ENCODE data around the gene DNHD1.

The DNHD1 gene

DNA sequence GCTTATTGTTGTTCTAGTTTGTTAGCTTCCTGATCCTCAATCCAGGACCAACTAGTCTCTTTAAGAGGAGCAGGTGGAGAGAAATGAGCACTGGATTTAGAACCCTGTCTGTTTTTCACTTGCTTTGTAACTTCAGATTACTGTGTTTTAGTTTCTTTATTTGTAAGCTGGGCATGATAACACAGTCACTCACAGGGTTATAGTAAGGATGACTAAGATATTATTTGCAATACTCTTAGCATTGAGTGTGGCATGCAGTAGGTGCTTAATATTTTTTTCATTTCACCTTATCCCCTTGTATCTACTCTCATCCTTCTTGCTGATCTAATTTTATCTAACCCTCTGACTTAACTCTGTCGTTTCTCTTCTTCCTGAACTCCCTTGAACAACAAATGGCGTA lies 33.8 kb downstream of the DNHD1 start:
- no peak for DNase-seq (ENCODE audit: low read depth in 2 of 2)

DNA sequence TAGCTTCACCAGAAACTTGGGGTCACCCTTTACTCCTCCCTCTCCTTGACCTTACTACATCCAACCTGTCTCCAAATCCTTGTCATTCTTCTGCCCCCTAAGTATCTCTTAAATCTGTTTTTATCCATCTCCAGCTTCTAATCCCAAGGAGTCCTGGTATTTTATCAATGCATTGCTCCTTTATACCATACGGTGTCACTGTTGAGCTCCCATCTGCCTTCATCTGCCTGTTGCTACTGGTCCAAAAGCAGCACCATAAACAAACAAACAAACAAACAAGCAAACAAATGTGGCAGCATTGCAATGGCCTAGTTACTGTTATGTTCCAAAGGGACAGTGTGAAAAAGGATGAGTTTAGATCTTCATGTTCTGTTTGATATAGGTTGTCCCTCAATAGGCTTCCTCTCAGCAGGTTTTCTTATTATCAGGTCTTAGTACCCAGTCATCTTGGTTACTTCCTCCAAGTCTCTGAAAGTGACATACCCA lies 34.2 kb downstream of the DNHD1 start:
- DNase-seq (ENCODE audit: low read depth in 2 of 2), result no peak

DNA sequence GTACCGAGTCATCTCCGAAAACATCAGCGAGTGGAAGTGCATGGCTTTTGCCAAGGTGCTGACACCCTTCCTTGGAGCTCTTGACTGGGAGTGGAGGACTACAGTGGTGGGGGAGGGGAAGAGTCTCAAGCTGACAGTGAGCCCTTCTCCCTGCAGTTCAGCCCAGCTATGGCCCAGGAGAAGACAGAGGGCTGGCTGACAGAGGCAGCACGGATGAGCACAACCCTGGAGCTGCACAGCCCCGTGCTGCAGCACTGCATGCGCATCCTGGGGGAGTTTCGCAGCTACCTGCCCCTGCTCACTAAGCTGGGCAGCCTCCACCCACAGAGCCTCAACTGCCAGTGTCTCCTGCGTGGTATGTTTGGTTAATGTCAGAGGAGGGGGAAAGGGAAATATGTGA lies 41.4 kb downstream of the DNHD1 start:
- DNase-seq (ENCODE audit: low read depth in 2 of 2), result no peak

DNA sequence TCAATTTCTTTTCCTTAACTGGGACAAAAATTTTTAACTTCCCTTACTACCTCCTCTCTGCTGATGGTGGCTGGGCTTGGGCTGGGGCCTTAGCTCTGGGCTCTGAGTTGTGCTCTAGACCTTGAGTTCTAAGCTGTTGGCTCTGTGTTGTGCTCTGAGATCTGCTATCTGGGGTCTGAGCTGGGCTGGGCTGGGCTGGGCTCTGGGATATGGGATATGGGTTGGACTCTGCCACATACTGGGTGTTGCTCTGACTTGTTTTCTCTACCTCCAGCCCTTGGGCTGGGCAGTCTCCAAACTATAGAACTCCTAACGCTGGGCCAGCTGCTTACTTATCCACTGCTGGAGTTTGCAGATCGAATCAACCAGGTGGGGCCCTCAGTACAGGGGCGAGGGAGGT lies 41.9 kb downstream of the DNHD1 start:
- DNase-seq (ENCODE audit: low read depth in 2 of 2), result no peak

DNA sequence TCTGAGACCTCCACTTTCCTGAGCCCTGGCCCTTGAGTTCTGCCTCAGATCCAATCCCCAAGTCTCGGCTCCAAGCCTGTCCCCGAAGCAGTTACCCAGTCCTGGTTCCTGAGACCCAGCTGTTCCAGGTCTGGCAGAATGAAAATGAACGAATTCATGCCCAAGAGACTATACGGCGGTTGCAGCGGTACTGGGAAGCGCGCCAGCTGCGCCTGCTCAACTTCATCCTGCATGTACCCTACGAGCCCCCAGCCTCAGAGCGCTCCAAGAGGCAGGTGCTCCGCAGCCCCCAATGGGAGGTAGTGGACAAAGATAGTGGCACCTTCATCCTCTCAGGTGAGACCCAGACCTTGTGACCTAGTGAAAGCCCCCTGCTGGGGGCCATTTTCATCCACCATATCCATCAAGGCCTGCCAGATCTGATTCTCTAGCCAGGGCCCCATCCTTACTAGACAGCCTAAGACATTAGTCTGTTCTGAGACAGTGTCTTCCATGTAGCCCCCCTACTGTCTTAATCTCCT lies 42.7 kb downstream of the DNHD1 start:
- DNase-seq (ENCODE audit: low read depth in 2 of 2), result no peak

DNA sequence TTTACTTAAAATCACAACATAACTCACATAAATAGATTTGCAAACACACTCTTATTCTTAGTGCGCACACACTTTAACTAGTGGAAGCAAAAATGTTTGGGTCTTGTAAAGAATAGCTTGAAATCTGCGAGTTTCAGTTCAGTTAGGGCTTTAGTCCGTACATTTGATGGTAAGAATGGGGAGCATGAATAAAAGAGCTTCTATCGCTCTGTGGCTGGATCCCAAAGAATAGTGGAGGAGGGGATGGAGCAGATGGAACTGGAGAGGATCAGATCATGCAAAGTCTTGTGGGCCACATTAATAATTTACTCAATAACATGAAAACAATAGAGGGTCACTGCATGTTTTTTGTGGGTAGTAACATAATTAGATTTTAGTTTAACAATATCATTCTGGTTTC lies 44.3 kb downstream of the DNHD1 start:
- DNase-seq (ENCODE audit: low read depth in 2 of 2), result no peak

DNA sequence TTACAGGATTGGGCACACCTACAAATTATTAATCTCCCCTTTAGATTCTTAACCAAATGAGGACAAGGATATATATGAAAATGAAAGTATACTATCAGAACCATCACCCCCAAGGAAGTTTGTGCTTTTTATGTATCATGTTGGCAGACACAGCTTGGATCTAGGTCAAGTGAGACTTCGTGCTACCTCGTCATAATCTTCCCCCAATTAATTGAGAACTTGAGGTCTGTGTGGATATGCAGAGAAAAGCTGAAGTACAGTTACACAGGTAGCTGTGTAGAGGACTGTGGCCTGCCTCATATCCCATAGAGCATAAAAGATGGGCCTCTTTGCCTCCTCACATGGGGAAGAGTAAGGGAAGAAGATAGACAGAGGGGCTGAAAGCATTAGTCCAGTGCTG lies 45.6 kb downstream of the DNHD1 start:
- no peak for DNase-seq (ENCODE audit: low read depth in 2 of 2)

DNA sequence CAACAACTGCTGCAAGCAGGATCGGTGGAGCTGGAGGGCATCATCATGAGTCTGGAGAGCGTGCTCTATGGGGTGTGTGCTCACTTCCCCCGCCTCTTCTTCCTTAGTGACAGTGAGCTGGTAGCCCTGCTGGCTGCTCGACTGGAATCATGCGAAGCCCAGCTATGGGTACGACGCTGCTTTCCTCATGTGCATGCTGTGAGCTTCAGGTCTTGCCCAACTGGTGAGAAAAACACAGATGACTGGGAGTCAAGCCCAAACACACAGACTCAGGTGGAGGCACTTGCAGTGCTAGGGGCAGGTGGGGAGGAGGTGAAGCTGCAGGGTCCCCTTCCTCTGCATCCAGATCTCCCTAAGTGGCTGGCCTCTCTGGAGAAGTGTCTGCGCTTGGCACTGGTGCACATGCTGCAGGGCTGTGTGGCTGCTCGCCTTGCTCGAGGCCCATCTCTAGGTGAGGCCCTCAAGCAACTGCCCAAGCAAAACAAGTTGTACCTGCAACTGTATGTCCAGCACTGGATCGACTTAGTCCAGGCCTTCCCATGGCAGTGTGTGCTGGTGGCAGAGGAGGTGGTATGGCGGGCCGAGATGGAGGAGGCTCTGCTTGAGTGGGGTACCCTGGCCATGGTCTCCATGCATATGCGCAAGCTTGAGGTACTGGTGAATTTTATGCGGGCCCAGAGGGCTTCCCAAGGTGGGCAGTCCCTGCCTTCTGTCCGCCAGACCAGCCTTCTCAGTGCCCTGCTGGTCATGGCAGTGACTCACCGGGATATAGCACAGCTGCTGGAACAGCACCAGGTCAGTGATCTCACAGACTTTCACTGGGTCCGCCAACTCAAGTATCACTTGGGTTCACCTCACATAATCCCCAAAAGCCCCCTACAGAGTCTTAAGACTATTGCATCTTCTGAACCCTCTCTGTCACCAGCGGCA lies 48.1 kb downstream of the DNHD1 start:
- no peak for DNase-seq (ENCODE audit: low read depth in 2 of 2)

DNA sequence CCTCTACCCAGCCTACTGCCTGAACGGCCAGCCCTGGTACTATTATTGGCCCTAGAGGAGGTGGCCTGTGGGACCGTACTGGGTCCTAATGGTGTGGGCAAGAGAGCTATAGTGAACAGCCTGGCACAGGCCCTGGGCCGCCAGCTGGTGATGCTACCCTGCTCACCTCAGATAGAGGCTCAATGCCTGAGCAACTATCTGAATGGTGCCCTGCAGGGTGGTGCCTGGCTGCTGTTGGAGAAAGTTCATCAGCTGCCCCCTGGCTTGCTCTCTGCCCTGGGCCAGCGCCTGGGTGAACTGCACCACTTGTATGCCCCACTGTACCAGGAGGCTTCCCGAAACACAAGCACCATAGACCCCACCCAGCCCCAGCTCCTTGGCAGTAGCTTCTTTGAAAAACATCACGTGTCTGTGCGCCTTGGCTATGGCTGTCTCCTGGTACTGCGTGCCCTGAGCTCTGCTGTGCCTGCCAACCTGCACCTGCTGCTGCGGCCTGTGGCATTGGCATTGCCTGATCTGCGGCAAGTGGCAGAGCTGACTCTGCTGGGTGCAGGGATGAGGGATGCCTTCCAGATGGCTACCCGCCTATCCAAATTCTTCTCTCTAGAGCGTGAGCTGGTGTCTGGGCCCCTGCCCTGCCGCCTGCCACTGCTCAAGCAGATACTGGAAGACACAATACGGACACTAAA lies 49.0 kb downstream of the DNHD1 start:
- no peak for DNase-seq (ENCODE audit: low read depth in 2 of 2)

DNA sequence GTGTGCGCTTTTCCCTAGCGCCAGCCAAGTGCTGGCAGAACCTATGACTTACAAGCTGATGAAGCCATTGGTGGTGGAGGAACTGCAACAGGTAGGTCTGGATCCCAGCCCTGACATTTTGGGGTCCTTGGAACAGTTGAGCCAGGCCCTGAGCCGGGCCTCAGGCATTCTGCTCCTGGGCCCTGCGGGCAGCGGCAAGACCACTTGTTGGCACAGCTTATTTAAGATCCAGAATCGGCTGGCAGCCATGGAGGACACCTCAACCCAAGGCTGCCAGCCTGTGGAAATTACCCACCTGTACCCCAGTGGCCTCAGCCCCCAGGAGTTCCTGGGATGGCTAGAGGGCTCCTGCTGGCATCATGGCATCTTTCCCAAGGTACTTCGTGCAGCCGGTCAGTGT lies 49.7 kb downstream of the DNHD1 start:
- DNase-seq (ENCODE audit: low read depth in 2 of 2), result no peak

DNA sequence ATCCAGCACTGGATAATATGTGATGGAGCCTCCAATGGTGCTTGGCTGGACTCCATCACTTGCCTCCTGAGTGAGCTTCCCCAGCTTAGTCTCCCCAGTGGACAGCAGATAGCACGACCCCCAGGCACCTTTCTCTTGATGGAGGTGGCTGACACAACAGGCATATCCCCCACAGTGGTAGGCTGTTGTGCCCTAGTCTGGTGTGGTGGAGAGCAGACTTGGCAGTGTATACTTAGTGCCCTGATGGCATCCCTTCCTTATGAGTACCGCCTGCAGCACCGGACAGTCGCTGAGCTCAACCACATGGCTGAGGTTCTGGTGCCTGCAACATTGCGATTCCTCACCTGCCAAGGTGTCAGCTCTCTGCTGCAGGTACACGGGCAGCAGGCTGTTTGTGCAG lies 50.1 kb downstream of the DNHD1 start:
- DNase-seq (ENCODE audit: low read depth in 2 of 2), result no peak

DNA sequence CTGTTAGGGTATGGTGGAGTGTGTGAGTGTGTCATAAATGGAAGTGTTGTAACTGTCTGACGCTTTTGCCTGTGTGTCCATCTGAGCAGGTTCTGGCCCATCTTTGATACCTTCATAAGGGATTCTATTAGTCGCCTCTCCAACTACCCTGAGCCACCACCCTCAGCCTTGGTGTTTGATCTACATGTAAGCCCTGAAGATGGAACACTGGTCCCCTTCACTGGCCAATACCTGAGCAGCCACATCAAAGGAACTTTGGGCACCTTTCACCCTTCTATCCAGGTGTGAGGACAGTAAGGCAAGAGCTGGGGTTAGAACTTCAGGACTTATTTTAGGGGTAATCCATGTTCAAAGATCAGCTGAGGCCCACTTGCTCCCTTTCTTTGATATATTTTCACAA lies 51.0 kb downstream of the DNHD1 start:
- no peak for DNase-seq (ENCODE audit: low read depth in 2 of 2)

DNA sequence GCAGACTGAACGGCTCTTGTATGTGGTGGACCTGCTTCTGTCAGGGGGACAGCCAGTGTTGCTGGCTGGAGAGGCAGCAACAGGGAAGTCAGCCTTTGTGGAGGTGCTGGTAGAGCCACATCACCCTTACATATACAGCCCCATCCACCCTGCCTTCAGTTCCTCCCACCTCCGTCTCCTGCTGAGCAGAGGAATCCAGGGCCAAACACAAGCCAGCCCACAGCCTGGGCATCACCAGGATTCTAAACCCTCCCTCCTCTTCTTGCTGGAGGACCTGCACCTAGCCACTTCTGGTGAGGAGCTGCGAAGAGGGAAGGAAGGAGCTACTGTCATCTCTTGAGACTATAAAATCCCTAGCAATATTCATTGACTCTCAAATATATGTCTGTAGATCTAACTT lies 51.6 kb downstream of the DNHD1 start:
- DNase-seq (ENCODE audit: low read depth in 2 of 2), result no peak

DNA sequence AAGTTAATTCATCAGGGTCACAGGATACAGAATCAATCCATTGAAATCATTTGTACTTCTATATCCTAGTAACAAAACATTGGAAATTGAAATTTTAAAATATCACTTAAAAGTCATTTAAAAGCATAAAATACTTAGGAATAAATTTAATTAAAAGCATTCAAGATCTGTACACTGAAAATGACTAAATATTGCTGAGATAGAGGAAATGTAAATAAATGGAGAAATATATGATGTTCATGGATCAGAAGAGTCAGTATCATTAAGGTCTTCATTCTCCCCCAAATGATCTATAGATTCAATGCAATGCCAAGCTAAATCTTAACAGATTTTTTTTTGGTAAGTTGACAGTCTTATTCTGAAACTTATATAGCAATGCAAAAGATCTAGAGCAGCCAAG lies 56.6 kb downstream of the DNHD1 start:
- DNase-seq (ENCODE audit: low read depth in 2 of 2), result no peak

DNA sequence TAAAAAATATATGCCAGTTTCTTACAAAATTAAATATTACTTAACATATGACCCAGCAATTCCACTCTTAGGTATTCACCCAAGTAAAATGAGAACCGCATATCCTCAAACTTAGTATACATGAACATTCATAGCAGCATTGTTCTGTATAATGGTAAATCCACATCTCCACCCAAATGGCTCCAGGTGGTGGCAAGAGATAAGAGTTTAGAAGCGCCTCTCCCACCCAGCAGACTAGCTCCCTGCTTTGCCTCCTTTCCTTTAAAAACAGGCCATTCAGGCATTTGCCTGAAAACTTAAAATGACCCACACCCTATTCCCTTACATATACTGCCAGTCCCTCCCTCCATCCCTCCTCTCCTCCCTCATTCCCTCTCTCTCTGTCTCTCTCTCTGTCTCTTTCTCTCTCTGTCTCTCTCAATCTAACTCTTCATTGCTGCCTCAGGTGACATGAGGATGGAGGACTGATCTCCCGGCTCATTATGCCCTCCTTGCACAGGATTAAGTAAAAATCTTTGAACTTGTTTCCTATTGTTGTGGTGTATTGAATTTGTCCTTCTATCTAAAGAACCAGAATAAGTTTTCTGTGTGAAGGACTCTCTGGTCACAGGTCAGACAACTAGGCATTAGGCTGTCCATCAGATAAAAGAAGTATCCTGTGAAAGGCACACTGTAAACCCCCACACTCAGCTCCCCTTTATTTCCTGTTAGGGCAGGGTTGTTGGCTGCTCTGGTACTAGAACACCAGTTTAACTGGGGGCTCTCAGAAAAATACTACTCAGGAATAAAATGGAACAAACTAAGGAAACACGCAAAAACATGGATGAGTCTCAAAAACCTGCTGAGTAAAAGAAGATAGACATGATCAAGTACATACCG lies 58.0 kb downstream of the DNHD1 start:
- DNase-seq (ENCODE audit: low read depth in 2 of 2), result no peak

DNA sequence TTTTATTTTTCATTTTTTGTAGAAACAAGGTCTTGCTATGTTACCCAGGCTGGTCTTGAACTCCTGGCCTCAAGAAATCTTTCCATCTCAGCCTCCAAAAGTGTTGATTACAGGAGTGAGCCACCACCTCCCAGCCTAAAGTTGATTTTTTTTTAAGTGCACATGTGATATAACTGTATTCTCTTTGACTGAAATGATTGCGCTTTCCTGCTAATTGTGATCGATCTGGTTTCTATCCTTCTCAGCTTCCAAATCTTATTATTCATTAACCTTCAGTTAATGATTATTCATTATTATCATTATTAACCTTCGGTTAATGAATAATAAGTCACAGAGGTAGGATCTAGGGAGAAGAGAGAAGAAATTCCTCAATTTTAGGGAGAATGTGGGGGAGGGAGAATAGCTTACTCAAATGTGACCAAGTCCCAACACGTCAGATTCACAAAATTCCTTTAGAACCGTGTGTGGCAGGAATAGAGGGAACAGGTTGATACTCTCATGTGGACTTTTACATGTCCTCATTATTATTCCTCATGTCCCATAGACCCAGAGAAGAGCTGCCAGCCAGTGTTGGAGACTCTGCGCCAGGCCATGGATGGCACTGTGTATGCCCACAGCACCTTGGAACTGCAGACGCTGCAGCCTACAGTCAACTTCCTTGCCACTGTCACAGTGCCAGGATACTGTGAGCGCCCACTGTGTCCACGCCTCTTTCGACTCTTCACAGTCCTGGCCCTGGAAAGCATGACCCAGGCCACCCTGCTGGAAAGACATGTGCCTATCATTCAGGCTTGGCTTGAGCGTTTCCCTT lies 59.3 kb downstream of the DNHD1 start:
- DNase-seq (ENCODE audit: low read depth in 2 of 2), result no peak

DNA sequence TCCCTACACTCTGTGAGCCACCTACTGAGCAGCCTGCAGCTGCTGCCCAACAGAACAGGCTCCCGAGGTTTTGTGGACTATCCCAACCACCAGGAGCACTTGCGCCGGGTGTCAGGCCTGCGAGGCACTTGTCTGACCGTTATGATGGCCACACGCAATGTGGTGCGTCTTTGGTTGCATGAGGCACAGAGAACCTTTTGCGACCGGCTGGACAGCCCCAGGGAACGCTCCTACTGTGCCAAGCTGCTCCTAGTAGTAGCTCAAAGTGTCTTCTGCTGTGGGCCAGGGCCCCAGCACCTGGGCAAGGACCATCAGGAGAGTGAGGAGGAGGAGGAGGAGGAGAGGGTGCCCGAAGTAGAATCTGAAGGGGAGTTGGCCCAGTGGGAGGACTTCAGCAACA lies 60.0 kb downstream of the DNHD1 start:
- DNase-seq (ENCODE audit: low read depth in 2 of 2), result no peak

DNA sequence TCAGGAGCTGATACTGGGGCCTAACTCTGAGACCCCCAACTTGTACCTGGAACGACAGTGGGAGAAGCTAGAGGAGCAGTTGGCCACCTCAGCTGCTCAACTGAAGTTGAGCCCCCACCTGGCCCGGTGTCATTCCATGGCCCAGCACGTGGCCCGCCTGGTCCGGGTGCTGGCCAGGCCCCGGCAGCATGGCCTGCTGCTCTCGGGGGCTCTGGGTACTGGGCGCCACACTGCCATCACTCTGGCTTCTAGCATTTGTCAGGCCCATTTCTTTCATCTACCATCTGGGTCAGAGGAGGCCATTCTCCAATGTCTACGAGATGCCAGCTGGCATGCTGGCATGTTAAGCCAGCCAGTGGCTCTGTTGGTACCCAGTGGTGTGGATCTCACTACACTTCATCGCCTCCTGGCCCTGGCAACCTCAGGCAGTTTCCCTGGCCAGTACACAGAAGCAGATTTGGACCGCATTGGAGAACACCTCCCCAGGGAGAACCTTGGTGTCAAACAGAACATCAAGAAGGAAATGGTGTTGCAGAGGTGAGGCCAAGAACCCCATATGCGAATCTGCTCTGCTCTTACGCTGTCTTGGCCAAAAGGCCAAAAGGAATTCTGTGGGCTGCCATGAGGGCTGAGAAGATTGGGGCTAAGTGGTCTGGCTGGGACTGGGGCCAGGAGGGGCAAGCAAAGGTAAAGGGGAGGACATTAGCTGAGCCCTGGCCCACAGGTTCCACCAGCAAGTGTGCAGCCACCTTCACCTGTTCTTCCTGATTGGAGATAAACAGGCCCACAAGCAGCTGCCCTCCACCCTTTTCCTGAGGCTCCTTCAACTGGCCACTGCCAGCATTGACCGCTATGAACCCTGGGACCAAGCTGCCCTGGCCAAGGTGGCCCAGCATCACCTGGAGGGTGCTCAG lies 60.9 kb downstream of the DNHD1 start:
- DNase-seq (ENCODE audit: low read depth in 2 of 2), result no peak

DNA sequence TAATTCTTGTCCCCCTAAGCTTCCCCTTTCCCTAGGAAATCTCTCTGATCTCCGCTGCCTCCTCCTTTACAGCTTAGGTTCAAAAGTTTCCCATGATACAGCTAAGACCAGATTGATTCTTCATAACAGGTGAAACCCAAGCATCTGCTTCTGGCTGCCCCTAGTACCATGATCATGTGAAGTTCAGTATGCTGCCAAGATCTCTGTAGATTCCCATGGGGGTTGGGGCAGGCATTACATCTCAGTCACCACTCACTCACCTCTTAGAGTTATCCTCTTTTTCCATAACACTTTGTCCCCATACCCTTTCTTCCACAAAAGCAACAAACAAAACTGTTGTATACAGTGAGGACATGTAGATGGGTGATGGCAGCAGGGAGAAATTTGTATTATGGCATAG lies 62.3 kb downstream of the DNHD1 start:
- no peak for DNase-seq (ENCODE audit: low read depth in 2 of 2)

DNA sequence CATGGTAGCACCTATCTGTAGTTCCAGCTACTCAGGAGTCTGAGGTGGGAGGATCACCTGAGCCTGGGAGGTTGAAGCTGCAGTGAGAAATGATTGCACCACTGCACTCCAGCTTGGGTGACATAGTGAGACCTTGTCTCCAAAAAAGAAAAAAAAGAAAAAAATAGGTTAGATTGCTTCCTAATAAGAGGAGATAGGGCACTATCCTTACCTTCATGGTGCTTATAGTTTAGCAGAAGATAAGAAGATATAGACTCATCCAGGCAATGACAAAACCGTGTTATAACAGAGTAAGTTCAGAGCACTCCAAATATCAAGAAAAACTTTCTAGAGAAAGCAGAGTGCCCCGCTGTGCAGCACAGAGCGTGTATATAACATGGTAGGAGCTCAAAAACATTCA lies 64.2 kb downstream of the DNHD1 start:
- DNase-seq (ENCODE audit: low read depth in 2 of 2), result no peak

All from stimulated activated CD8-positive, alpha-beta memory T cell treated with anti-CD3 and anti-CD28 coated beads, Interleukin-15, amount 100 ng/mL, for 4 hours (primary cell).